Stimulated activated CD8-positive, alpha-beta memory T cell treated with anti-CD3 and anti-CD28 coated beads, Interleukin-2, amount 100 ng/mL, for 1 hour (primary cell): ENCODE measurements around the gene MAGEA3.
"Not testable (repeated sequence)": the region's sequence is repeated elsewhere in the genome, so short reads cannot be mapped to it uniquely, and the experiment has no call there.

Source experiments
- DNase-seq, 2 donors: peaks; one replicate each; pipeline ENCODE4 v3.0.0-alpha.2; 2020; ENCODE audit warnings: low read depth in 2 of 2

The MAGEA3 gene

GRCh38 chrX:152697952-152698931 lies at the start of gene MAGEA3:
MAGEA3 (plus strand) TSS chrX:152698794; CDS start chrX:152700833, 2,039 bp downstream.
- not testable (repeated sequence) for DNase-seq

GRCh38 chrX:152652060-152652459 lies 46.5 kb upstream of the MAGEA3 start:
- no peak for DNase-seq

GRCh38 chrX:152652467-152652866 lies 46.1 kb upstream of the MAGEA3 start:
- no peak for DNase-seq

GRCh38 chrX:152656087-152656486 lies 42.5 kb upstream of the MAGEA3 start:
- DNase-seq = no peak

- DNase-seq = no peak
Observed at GRCh38 chrX:152656890-152657289, 41.7 kb upstream of the MAGEA3 start.

GRCh38 chrX:152658302-152658701 lies 40.3 kb upstream of the MAGEA3 start:
- DNase-seq = no peak

GRCh38 chrX:152663086-152663485 lies 35.5 kb upstream of the MAGEA3 start:
- DNase-seq = no peak

- DNase-seq = no peak
Observed at GRCh38 chrX:152674135-152674534, 24.5 kb upstream of the MAGEA3 start.

GRCh38 chrX:152674652-152675051 lies 23.9 kb upstream of the MAGEA3 start:
- DNase-seq = not testable (repeated sequence)

GRCh38 chrX:152681012-152681411 lies 17.6 kb upstream of the MAGEA3 start:
- not testable (repeated sequence) for DNase-seq

GRCh38 chrX:152700390-152700789 lies 1.8 kb downstream of the MAGEA3 start:
- DNase-seq = not testable (repeated sequence)

GRCh38 chrX:152706500-152706899 lies 7.9 kb downstream of the MAGEA3 start:
- not testable (repeated sequence) for DNase-seq

GRCh38 chrX:152709173-152709572 lies 10.6 kb downstream of the MAGEA3 start, which contains the start of gene CSAG2:
CSAG2 (minus strand) TSS chrX:152709273; CDS start chrX:152709112, 161 bp downstream.
- DNase-seq = not testable (repeated sequence)

- not testable (repeated sequence) for DNase-seq
Observed at GRCh38 chrX:152713195-152713594, 14.6 kb downstream of the MAGEA3 start.

GRCh38 chrX:152713815-152714787 lies 15.5 kb downstream of the MAGEA3 start, which contains the start of gene MAGEA2B:
MAGEA2B (plus strand) TSS chrX:152714628; CDS start chrX:152717107, 2,479 bp downstream.
- not testable (repeated sequence) for DNase-seq

GRCh38 chrX:152725409-152725808 lies 26.8 kb downstream of the MAGEA3 start:
- DNase-seq = no peak

GRCh38 chrX:152733261-152733975 lies 34.8 kb downstream of the MAGEA3 start, which contains the start of the genes CSAG1 and MAGEA12:
CSAG1 (minus strand) TSS chrX:152733721; CDS start chrX:152732460, 1,261 bp downstream.
MAGEA12 (plus strand) TSS chrX:152733757; CDS start chrX:152736162, 2,405 bp downstream.
- DNase-seq = no peak

GRCh38 chrX:152734143-152734858 lies 35.7 kb downstream of the MAGEA3 start:
- not testable (repeated sequence) for DNase-seq

- DNase-seq = no peak
Observed at GRCh38 chrX:152735101-152735500, 36.5 kb downstream of the MAGEA3 start.

GRCh38 chrX:152735860-152736511 lies 37.4 kb downstream of the MAGEA3 start:
- DNase-seq = no peak
